CD4-positive, alpha-beta T cell treated with Interleukin-4 for 4 hours (primary cell): ENCODE data around the gene MPZ.
"Not testable (repeated sequence)": the region's sequence is repeated elsewhere in the genome, so short reads cannot be mapped to it uniquely, and the experiment has no call there.

Experiments
- DNase-seq: peaks from one replicate; pipeline ENCODE4 v3.0.0-alpha.2; 2020

The MPZ gene

GRCh38 chr1:161309868-161310267 lies at the start of gene MPZ:
Gene MPZ (minus strand): TSS chr1:161309968. CDS start chr1:161309905, 63 bp downstream.
- DNase-seq, result no peak

DNA sequence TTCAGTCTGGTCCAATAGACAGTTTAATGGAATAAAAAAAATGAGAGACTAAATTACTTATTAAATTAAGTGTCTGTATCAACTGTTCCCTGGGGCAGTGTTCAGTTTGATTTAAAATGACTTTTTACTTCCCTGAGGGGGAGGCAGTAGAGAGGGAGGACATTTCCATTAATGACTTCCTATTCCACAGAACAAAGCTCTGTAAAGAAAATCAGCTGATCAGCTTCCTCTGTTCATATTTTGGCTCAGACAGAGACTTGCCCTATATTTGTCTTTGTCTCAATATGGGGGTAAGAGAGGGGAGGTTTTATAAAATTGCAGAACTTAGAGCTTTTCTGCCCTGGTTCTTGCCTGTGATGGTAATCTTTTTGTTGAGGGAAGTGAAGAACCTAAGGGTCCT lies 49.5 kb upstream of the MPZ start:
- DNase-seq, result no peak

- DNase-seq, result no peak
Observed at GRCh38 chr1:161357073-161357472, 47.3 kb upstream of the MPZ start.

- DNase-seq, result no peak
Observed at GRCh38 chr1:161351482-161351881, 41.7 kb upstream of the MPZ start.

- no peak for DNase-seq
Observed at GRCh38 chr1:161350671-161351070, 40.9 kb upstream of the MPZ start.

- DNase-seq, result no peak
Observed at GRCh38 chr1:161342821-161343220, 33.1 kb upstream of the MPZ start.

DNA sequence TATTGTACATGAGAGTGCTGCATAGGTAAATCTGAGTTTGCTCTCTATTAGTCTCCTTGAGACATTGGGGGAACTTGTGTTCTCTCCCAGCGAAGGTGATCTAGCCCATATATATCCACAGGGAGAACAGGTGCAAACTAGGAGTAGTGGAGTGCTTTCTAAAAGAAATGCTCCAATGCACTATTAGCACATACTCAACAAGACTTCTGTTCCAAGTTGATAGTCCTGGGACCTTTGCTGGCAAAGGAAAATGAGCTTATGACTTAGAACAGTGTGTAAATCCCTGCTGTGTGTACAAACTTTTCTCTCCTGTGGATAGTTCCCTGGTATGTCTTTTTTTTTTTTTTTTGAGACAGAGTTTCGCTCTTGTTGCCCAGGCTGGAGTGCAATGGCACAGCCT lies 32.4 kb upstream of the MPZ start:
- no peak for DNase-seq

- no peak for DNase-seq
Observed at GRCh38 chr1:161335796-161336195, 26.0 kb upstream of the MPZ start.

DNA sequence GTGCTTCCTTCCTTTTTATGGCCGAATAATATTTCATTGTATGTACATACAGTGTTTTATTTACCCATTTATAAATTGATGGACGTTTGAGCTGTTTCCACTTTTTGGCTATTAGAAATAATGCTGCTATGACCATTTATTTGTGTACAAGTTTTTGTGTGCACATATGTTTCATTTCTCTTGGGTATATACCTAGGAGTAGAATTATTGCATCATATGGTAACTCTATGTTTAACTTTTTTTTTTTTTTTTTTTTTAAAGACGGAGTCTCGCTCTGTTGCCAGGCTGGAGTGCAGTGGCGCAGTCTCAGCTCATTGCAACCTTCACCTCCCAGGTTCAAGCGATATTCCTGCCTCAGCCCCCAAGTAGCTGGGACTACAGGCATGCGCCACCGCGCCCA lies 23.4 kb upstream of the MPZ start:
- no peak for DNase-seq

DNA sequence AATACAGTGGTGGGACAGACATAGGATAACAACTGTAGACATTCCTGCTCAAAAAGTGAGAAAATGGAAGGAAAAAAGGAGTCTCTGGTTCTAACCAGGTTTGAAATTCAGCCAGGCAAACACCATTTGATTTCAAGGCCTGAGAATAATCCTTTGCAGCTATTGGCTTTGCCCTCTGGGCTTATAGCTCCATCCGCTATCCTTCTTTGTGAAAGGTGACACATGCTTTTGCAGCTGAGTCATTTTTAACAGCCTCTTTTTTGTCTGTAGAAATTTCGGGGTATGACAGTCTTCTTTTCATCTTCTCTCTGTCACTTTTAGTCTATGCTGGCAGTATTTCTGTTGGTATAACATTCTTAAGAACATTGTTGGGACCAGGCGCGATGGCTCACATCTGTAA lies 20.6 kb upstream of the MPZ start:
- DNase-seq, result no peak

GRCh38 chr1:161324020-161324419 lies 14.3 kb upstream of the MPZ start:
- DNase-seq, result peak; percentile 11

GRCh38 chr1:161315841-161316674 lies 6.3 kb upstream of the MPZ start:
- not testable (repeated sequence) for DNase-seq

GRCh38 chr1:161314201-161314981 lies 4.6 kb upstream of the MPZ start, which contains the start of gene SDHC:
Gene SDHC (plus strand): TSS chr1:161314381. CDS start chr1:161314406, 25 bp downstream.
- peak; percentile 90 for DNase-seq

DNA sequence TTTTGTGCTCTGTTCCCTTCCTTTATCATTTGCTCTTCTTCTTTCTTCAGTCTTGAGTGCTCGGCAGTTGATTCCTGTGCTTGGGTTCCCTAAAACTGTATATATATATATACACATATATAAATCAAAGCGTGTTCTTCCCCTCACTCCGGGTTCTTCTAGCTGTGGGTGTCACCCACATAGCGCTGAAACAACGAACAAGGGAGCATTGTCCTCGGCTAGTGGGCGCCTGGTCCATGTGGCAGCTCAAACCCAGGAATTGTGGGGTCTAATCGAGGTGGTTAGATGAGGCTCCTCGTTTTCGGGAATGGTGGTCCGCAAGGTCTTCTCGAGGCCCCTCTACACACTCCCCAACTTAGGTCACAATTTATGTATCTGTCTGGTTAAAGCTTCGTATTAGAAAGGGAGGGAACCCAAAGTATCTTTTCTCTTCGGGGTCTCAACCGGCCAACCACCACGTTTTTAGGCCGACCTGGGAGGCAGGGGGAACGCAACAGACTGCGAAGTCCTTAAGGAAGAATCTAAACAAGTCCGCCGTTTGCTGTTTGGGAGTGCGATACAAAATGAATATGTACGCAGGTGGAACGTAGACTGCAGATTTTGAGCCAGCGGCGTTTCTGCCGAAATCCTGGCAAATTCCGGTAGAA lies 3.9 kb upstream of the MPZ start:
- no peak for DNase-seq

- no peak for DNase-seq
Observed at GRCh38 chr1:161311595-161312181, 1.9 kb upstream of the MPZ start.

GRCh38 chr1:161307892-161308638 lies 1.7 kb downstream of the MPZ start:
- DNase-seq, result no peak

DNA sequence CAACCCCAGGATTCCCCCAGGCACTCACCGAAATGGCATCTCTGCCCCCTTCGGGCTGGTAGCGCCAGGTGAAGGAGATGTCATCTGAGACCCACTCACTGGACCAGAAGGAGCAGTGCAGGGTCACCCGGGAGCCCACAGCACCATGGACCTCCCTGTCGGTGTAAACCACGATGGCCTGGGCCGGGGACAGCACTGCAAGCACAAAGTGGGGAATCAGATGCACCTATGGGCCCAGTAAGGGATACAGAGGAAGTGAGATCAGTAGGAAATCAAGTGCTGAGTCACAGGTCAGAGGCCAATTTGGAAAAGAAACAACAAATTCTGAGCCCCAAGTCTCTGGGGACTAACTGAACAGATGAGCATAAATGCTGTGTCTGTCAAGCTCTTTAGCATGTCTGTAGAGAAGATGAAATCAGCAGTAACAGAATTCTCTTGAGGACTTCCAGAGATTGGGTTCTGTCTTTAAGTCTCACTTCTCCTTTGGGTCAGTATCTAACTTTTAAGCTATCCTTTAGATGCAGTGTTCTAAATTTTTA lies 2.5 kb downstream of the MPZ start:
- DNase-seq, result peak; percentile 25

GRCh38 chr1:161305867-161306519 lies 3.8 kb downstream of the MPZ start:
- DNase-seq, result peak; percentile 93

- DNase-seq, result no peak
Observed at GRCh38 chr1:161304927-161305866, 4.6 kb downstream of the MPZ start.

DNA sequence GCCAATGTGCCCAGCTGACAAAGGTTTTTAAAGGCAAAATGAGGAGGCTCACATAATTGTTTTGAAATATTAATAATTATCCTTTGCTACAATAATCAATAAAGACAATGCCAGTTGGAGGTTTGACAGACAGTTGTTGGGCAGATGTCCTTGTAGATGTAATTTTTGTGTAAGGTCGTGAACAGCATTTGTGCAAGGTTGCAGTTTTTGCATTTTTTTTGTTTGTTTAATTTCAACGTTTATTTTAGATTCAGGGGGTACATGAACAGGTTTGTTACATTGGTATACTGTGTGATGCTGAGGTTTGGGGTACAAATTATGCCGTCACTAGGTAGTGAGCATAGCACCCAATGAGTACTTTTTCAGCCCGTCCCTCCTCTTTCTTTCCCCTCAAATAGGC lies 9.3 kb downstream of the MPZ start:
- DNase-seq, result no peak
